Endothelial cell of umbilical vein (primary cell): ENCODE data around the gene MEIOSIN. TPM values are rescaled to one million over a fixed set of nuclear protein-coding genes. Genes with fewer than 3 reads are reported as not detected.

Experiments used
- BruUV-seq: library from RNA; stranded (reverse); fragments of 400-500 nt; replicated peaks from 2 replicates; lab custom pipeline; 2021; lab: Mats Ljungman, UMichigan
- CTCF ChIA-PET: fragments of 300-600, 350-600 bp; sonication (Branson Sonifier 250); formaldehyde crosslinking; loops from one replicate; lab custom pipeline; 2021; ENCODE audit warnings: antibody characterized with exemption, inconsistent platforms; lab: Charles Lee
- POLR2A ChIA-PET: fragments of 300-600, 350-600 bp; sonication (Branson Sonifier 250); formaldehyde crosslinking; loops from one replicate; lab custom pipeline; 2021; ENCODE audit warnings: antibody characterized with exemption, inconsistent platforms; lab: Charles Lee
- DNase-seq: peaks from one replicate; pipeline ENCODE4 v3.0.0-alpha.2; 2011; ENCODE audit warnings: low read depth, low spot score
- FAIRE-seq: peaks from 2 replicates; lab custom pipeline; 2011; peaks lifted over from hg19 to GRCh38; lab: Jason Lieb, UNC
- H2AFZ ChIP-seq: 2 replicates; pipeline ENCODE4 v1.6.0; 2012; ENCODE audit warnings: low read depth, low read length, control low read depth, inconsistent platforms
- H3K27ac ChIP-seq: 2 replicates; pipeline ENCODE4 v1.5.1; 2011; ENCODE audit warnings: low read depth, mild to moderate bottlenecking, control low read depth, low read length, moderate library complexity; ENCODE audit not compliant: insufficient read depth
- H3K27me3 ChIP-seq, 2 experiments: 2 replicates each; pipeline versions ENCODE4 v1.6.0 to v1.6.1; 2011; ENCODE audit warnings: low read length in 2 of 2, mixed read lengths in 1 of 2; ENCODE audit not compliant: control insufficient read depth in 2 of 2, insufficient read depth in 2 of 2
- H3K36me3 ChIP-seq, 2 experiments: 2 replicates in 1 of 2; 3 replicates in 1 of 2; pipeline ENCODE4 v1.5.1; 2011; ENCODE audit warnings: low read length in 2 of 2, mild to moderate bottlenecking in 1 of 2, moderate library complexity in 1 of 2; ENCODE audit not compliant: control insufficient read depth in 2 of 2, insufficient read depth in 2 of 2; ENCODE audit errors: extremely low read depth in 1 of 2
- H3K4me1 ChIP-seq: 3 replicates; pipeline ENCODE4 v1.5.1; 2011; ENCODE audit warnings: mild to moderate bottlenecking, low read length; ENCODE audit not compliant: control insufficient read depth, insufficient read depth; ENCODE audit errors: extremely low read depth
- H3K4me2 ChIP-seq: 2 replicates; pipeline ENCODE4 v1.6.1; 2011; ENCODE audit warnings: low read length, control low read depth, mixed read lengths; ENCODE audit not compliant: insufficient read depth
- H3K4me3 ChIP-seq, 3 experiments: fragments of 200-600 bp in 1 of 3; sonication (generic), shearing (Covaris generic) in 1 of 3; replicated peaks in 1 of 3; 2 replicates each; pipeline ENCODE4 v1.5.1; 2011 to 2016; ENCODE audit warnings: control low read depth in 3 of 3, low read length in 3 of 3, mild to moderate bottlenecking in 2 of 3, inconsistent platforms in 1 of 3, low read depth in 1 of 3, moderate library complexity in 1 of 3; ENCODE audit not compliant: insufficient read depth in 1 of 3
- H3K79me2 ChIP-seq: 2 replicates; pipeline ENCODE4 v1.6.0; 2012; ENCODE audit warnings: low read length, inconsistent platforms; ENCODE audit not compliant: control insufficient read depth, insufficient read depth
- H3K9ac ChIP-seq: replicated peaks from 2 replicates; pipeline ENCODE3; 2011; ENCODE audit warnings: low read length, control low read depth; ENCODE audit not compliant: insufficient read depth; ENCODE audit errors: extremely low read depth
- H3K9me1 ChIP-seq: replicated peaks from 3 replicates; pipeline ENCODE4 v1.6.0; 2011; ENCODE audit warnings: mild to moderate bottlenecking, low read length; ENCODE audit not compliant: control insufficient read depth, insufficient read depth; ENCODE audit errors: extremely low read depth
- H3K9me3 ChIP-seq: replicated peaks from 2 replicates; pipeline ENCODE4 v1.5.1; 2012; ENCODE audit warnings: low read length, inconsistent platforms; ENCODE audit not compliant: control insufficient read depth, insufficient read depth
- H4K20me1 ChIP-seq: replicated peaks from 2 replicates; pipeline ENCODE3; 2011; ENCODE audit warnings: mild to moderate bottlenecking, low read length; ENCODE audit not compliant: control insufficient read depth, insufficient read depth; ENCODE audit errors: extremely low read depth
- EZH2 ChIP-seq: IDR thresholded peaks from 2 replicates; pipeline ENCODE4 v1.6.1; 2012; ENCODE audit warnings: borderline replicate concordance, low read depth, mild to moderate bottlenecking, moderate library complexity, low read length, inconsistent platforms; ENCODE audit not compliant: severe bottlenecking
- FOS ChIP-seq: IDR thresholded peaks from 2 replicates; pipeline ENCODE4 v1.6.1; 2011; ENCODE audit warnings: mild to moderate bottlenecking, low read length, moderate library complexity, borderline replicate concordance; ENCODE audit not compliant: insufficient read depth
- GATA2 ChIP-seq: IDR thresholded peaks from 2 replicates; pipeline ENCODE4 v1.7.0; 2011; ENCODE audit warnings: low read depth, mild to moderate bottlenecking, moderate library complexity, mixed read lengths, low read length; ENCODE audit not compliant: insufficient read length, insufficient read depth
- JUN ChIP-seq: IDR thresholded peaks from 2 replicates; pipeline ENCODE4 v1.6.1; 2011; ENCODE audit warnings: borderline replicate concordance, low read depth; ENCODE audit not compliant: insufficient read length, insufficient read depth
- MYC ChIP-seq: IDR thresholded peaks from one replicate; pipeline ENCODE4 v1.6.1; 2011; ENCODE audit warnings: mild to moderate bottlenecking, low read depth, low read length
- POLR2A ChIP-seq: IDR thresholded peaks from 2 replicates; pipeline ENCODE4 v1.6.1; 2012; ENCODE audit warnings: low read depth, mild to moderate bottlenecking, control low read depth, low read length
- POLR2AphosphoS5 ChIP-seq: IDR thresholded peaks from 2 replicates; pipeline ENCODE4 v1.6.1; 2012; ENCODE audit warnings: low read depth, mild to moderate bottlenecking, control low read depth, low read length, moderate library complexity; ENCODE audit not compliant: insufficient read depth
- dilution Hi-C: fragments of 300-500 bp; cut with MboI; formaldehyde crosslinking; loops from one replicate; pipeline ENCODE4 v1.15.0; 2019; ENCODE audit warnings: low sequenced_read_pairs; ENCODE audit not compliant: extremely low pct_ligation_motif_present
- intact Hi-C: fragments of 100-400 bp; cut with micrococcal nuclease; formaldehyde crosslinking; loops from one replicate; pipeline ENCODE4 v1.10.0; 2022
- polyA plus RNA-seq, 4 experiments: library from polyadenylated mRNA; depleted of rRNA in 3 of 4; stranded (reverse) in 3 of 4; unstranded in 1 of 4; fragments of >200 nt; gene quantifications; 2 replicates each; pipeline versions ENCODE4 v1.2.1 to v1.2.3, GENCODE V29; 2011 to 2012; ENCODE audit warnings: missing spikeins in 1 of 4
- total RNA-seq: library from RNA; stranded (reverse); gene quantifications from 2 replicates; pipeline ENCODE4 v1.2.3, GENCODE V29; 2021
- TF ChIP-seq, protein P1 (sequence below): IDR thresholded peaks from 2 replicates; pipeline ENCODE4 v1.6.1; 2011; ENCODE audit not compliant: insufficient read depth, insufficient read length
- TF ChIP-seq, protein P2 (sequence below), 2 donors: IDR thresholded peaks; 1 replicate in 1 of 2; 2 replicates in 1 of 2; pipeline ENCODE4 v1.5.1; 2011; ENCODE audit warnings: low read length in 2 of 2, mild to moderate bottlenecking in 2 of 2, moderate library complexity in 2 of 2, control low read depth in 1 of 2, inconsistent platforms in 1 of 2, low read depth in 1 of 2; ENCODE audit not compliant: insufficient read depth in 1 of 2; ENCODE audit errors: extremely low read depth in 1 of 2

MEIOSIN gene
- total and polyA plus RNA-seq, 2 donors (not counting 3 experiments of a cell fraction or from before 2014, with no cell fraction given): not detected

DNA sequence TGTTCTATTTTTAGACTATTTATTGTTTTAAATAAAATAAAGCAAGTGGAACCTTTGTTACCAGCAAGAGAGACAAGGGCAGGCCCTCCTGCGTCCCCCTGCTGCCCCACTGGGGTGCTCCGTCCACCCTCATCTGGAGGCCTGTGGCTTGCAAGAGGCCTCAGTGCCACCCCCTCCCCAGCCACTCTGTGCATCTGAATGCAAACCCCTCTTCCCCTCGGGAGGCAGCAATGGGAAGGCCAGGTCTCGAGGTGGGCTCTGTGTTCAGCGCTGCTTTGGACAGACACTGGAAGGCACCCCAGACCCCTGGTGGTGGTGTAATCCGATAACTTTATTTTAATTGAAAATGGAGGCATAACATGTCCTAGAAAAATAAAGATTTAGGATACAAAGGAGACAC is 31.2 kb downstream of the MEIOSIN start:
- Histone ChIP-seq H3K9ac (no peak overlapping the region), H3K27ac (no peak overlapping the region), H3K27me3 (no peaks in the 10 kb centered on the region), H4K20me1 (no peaks in the 10 kb centered on the region), H3K4me3 (no peak overlapping the region), H3K4me1 (peaks cover 6% of the 10 kb centered on the region), H2AFZ (no peak overlapping the region), H3K9me1 (no peaks in the 10 kb centered on the region), H3K36me3 (no peaks in the 10 kb centered on the region), H3K4me2 (no peak overlapping the region), H3K79me2 (peaks cover 2% of the 10 kb centered on the region), H3K9me3 (no peaks in the 10 kb centered on the region)
- TF ChIP-seq JUN: no peak
- no peak for TF ChIP-seq EZH2
- TF ChIP-seq, protein P1, sequence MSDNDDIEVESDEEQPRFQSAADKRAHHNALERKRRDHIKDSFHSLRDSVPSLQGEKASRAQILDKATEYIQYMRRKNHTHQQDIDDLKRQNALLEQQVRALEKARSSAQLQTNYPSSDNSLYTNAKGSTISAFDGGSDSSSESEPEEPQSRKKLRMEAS: no peak
- TF ChIP-seq, protein P2, sequence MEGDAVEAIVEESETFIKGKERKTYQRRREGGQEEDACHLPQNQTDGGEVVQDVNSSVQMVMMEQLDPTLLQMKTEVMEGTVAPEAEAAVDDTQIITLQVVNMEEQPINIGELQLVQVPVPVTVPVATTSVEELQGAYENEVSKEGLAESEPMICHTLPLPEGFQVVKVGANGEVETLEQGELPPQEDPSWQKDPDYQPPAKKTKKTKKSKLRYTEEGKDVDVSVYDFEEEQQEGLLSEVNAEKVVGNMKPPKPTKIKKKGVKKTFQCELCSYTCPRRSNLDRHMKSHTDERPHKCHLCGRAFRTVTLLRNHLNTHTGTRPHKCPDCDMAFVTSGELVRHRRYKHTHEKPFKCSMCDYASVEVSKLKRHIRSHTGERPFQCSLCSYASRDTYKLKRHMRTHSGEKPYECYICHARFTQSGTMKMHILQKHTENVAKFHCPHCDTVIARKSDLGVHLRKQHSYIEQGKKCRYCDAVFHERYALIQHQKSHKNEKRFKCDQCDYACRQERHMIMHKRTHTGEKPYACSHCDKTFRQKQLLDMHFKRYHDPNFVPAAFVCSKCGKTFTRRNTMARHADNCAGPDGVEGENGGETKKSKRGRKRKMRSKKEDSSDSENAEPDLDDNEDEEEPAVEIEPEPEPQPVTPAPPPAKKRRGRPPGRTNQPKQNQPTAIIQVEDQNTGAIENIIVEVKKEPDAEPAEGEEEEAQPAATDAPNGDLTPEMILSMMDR (IDR thresholded peaks at IDR 0.05; ENCODE audit: extremely low read depth in 1 of 2, insufficient read depth in 1 of 2, low read depth in 1 of 2, low read length in 2 of 2): no peak
- TF ChIP-seq POLR2A: no peak
- TF ChIP-seq MYC: no peak
- no peak for TF ChIP-seq FOS
- no peak for TF ChIP-seq POLR2AphosphoS5
- TF ChIP-seq GATA2: no peak
- intact Hi-C loops (no loop called here), dilution Hi-C loops (no loop called here)
- ChIA-PET CTCF (interaction anchor here (6.7 kb wide), 1 partner anchor 71 kb away, joined by 56 read pairs; the partner anchor contains the start of genes QPCTL and SNRPD2), POLR2A (no interaction called here)
- FAIRE-seq: no peak
- BruUV-seq: no TSS peak
- DNase-seq: no peak
